MM.1S (cell line): ENCODE data around the gene UBE3A.

Experiments used
- EZH2 ChIP-seq: fragments of 300-600 bp; sonication (generic); optimal IDR thresholded peaks from 2 replicates; pipeline ENCODE3; 2017; ENCODE audit warnings: low read depth, mild to moderate bottlenecking, antibody characterized with exemption, low read length, mixed read lengths
- EZH2phosphoT487 ChIP-seq: fragments of 300-600 bp; sonication (generic); IDR thresholded peaks from 2 replicates; pipeline ENCODE4 v1.6.1; 2018; ENCODE audit warnings: antibody characterized with exemption, low read length
- TF ChIP-seq, protein P1 (sequence below): fragments of 300-600 bp; sonication (generic); IDR thresholded peaks from 2 replicates; pipeline ENCODE4 v1.5.1; 2016; ENCODE audit warnings: antibody characterized with exemption, low read length, mixed read lengths

DNA sequence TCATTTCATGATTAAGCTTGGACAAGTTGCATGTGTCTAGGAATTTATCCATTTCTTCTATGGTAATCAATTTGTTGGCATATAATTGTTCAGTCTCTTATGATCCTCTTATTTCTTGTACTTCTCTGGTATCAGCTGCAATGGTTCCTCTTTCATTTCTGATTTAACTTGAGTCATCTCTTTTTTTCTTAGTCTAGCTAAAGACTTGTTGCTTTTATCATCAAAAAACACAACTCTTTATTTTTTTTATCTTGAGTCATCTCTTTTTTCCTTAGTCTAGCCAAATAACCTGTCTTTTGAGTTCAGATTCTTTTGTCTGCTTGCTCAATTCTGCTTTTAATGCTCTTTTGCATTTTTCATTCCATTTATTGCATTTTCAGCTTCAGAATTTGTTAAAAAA is 37.3 kb downstream of the UBE3A start:
- TF ChIP-seq, protein P1, sequence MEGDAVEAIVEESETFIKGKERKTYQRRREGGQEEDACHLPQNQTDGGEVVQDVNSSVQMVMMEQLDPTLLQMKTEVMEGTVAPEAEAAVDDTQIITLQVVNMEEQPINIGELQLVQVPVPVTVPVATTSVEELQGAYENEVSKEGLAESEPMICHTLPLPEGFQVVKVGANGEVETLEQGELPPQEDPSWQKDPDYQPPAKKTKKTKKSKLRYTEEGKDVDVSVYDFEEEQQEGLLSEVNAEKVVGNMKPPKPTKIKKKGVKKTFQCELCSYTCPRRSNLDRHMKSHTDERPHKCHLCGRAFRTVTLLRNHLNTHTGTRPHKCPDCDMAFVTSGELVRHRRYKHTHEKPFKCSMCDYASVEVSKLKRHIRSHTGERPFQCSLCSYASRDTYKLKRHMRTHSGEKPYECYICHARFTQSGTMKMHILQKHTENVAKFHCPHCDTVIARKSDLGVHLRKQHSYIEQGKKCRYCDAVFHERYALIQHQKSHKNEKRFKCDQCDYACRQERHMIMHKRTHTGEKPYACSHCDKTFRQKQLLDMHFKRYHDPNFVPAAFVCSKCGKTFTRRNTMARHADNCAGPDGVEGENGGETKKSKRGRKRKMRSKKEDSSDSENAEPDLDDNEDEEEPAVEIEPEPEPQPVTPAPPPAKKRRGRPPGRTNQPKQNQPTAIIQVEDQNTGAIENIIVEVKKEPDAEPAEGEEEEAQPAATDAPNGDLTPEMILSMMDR: no peak
- TF ChIP-seq EZH2phosphoT487 (no peak), EZH2 (no peak)
